HG02759 (cell line): ENCODE data around the gene LRAT.

Experiments used
- ATAC-seq: cut with Tn5 transposase; IDR thresholded peaks from one replicate; pipeline ENCODE4 v1.9.1; 2021; ENCODE audit warnings: mild to moderate bottlenecking, moderate library complexity; ENCODE audit not compliant: unreplicated experiment

Gene LRAT

DNA sequence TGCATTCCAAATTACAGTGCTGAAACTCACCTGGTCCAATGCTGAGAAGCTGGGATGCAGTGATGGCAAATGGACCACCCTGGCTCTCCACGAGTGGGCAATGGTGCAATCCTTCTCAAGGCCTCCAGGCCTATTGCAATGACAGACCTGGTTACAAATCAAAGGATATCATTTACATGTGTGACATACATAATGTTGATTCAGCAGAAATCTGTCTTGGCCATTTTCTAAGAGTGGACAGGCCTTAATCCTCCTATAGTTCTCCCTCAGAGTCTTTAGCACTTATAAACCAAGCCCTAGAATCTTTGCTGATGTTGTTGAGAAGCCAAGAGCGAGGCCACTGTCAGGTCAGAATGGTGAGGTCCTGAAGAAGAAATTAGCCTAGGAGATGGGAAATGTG lies 17.1 kb downstream of the LRAT start:
- no peak for ATAC-seq

DNA sequence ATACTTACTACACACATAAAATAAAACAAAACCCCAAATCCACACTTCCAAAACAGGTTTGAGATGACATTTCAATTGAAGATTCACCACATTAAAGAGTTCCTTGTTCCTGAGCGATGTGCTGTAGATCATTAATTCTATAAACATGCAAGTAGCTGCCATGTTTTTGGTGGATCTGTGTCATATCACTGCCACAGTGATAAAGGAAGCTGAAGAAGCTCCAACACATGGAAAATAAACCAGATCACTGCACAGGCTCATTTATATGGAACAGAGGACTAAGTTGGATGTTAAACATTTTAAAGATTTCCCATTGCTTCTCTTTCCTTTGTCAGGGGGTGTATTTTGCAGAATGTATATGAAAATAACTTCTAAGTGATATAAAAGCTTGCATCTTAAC lies 34.5 kb downstream of the LRAT start:
- no peak for ATAC-seq

GRCh38 chr4:154779362-154779947 lies 35.7 kb downstream of the LRAT start:
- no peak for ATAC-seq

GRCh38 chr4:154781126-154781982 lies 37.6 kb downstream of the LRAT start, which contains the start of gene RBM46:
RBM46 (plus strand) TSS chr4:154781272; CDS start chr4:154796753, 15,481 bp downstream.
- ATAC-seq = no peak

DNA sequence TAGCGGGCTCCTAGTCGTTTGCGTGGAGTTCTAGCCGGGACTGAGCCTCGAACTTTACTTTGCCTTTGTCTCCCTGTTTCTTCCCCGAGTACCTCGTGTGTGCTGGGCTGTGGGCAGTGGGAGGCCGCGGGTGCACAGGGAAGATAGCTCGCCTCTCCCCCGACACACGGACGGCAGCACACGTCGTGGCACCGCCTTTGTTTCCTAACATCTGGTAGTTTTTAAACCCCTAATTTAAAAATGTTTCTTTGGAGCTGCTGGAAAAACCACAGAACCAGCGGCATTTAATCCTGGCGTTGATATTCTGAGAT lies 38.1 kb downstream of the LRAT start:
- ATAC-seq = no peak
